ENCODE data around the gene HPS6. TPM values are rescaled to one million over a fixed set of nuclear protein-coding genes. Genes with fewer than 3 reads are reported as not detected.
"Not testable (repeated sequence)": the region's sequence is repeated elsewhere in the genome, so short reads cannot be mapped to it uniquely, and the experiment has no call there.

HPS6 gene
- total RNA-seq, 1 donor from 2014 or later = 33.4 TPM

DNA sequence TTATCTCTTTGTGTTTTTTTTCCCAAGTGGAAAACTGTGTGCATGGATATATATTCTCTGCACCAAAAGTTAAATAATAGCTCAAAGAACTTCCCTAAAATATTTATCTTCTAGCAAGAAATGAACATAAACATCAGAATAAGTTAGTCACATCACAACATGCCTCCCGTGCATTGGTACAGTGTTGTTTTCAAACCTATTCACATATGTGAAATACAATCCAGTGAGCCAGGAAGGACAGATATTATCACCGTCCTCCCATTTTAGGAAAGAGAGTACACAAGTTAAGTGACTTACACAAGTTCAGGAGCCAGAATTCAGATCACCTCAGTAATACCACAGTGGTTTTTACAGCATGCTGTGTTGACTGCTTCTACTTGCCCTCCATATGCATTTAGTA is 31.4 kb upstream of the HPS6 start:
- DNase-seq (ENCODE audit: low read depth) (no peak), FAIRE-seq (no peak)
- Histone ChIP-seq H3K27me3 (ENCODE audit: control insufficient read depth, insufficient read depth, low read length) (no peaks in the 10 kb centered on the region), H3K4me3 (ENCODE audit: low read depth, low read length) (no peak overlapping the region), H3K36me3 (ENCODE audit: control insufficient read depth, insufficient read depth, low read length) (peaks cover 4% of the 10 kb centered on the region)
- TF ChIP-seq, protein P1, sequence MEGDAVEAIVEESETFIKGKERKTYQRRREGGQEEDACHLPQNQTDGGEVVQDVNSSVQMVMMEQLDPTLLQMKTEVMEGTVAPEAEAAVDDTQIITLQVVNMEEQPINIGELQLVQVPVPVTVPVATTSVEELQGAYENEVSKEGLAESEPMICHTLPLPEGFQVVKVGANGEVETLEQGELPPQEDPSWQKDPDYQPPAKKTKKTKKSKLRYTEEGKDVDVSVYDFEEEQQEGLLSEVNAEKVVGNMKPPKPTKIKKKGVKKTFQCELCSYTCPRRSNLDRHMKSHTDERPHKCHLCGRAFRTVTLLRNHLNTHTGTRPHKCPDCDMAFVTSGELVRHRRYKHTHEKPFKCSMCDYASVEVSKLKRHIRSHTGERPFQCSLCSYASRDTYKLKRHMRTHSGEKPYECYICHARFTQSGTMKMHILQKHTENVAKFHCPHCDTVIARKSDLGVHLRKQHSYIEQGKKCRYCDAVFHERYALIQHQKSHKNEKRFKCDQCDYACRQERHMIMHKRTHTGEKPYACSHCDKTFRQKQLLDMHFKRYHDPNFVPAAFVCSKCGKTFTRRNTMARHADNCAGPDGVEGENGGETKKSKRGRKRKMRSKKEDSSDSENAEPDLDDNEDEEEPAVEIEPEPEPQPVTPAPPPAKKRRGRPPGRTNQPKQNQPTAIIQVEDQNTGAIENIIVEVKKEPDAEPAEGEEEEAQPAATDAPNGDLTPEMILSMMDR (IDR thresholded peaks at IDR 0.05; ENCODE audit: insufficient read depth, low read length, severe bottlenecking) = no peak

- H3K4me3 ChIP-seq (ENCODE audit: low read depth, low read length); DNase-seq (ENCODE audit: low read depth); H3K36me3 ChIP-seq (ENCODE audit: control insufficient read depth, insufficient read depth, low read length); H3K27me3 ChIP-seq (ENCODE audit: control insufficient read depth, insufficient read depth, low read length); FAIRE-seq: not testable (repeated sequence)
Measured at GRCh38 chr10:102035807-102036206, 29.3 kb upstream of the HPS6 start.

GRCh38 chr10:102038410-102038809 is 26.7 kb upstream of the HPS6 start:
- TF ChIP-seq, protein P1 (IDR thresholded peaks at IDR 0.05; ENCODE audit: insufficient read depth, low read length, severe bottlenecking) = no peak
- DNase-seq (ENCODE audit: low read depth) = no peak
- no peak overlapping the region for H3K4me3 ChIP-seq (ENCODE audit: low read depth, low read length)
- FAIRE-seq = no peak
- H3K36me3 ChIP-seq (ENCODE audit: control insufficient read depth, insufficient read depth, low read length) = peaks cover 1% of the 10 kb centered on the region
- H3K27me3 ChIP-seq (ENCODE audit: control insufficient read depth, insufficient read depth, low read length) = no peaks in the 10 kb centered on the region

GRCh38 chr10:102040305-102041050 is 24.7 kb upstream of the HPS6 start:
- no peak for DNase-seq (ENCODE audit: low read depth)
- FAIRE-seq = no peak
- H3K4me3 ChIP-seq (ENCODE audit: low read depth, low read length) = no peak overlapping the region
- H3K36me3 ChIP-seq (ENCODE audit: control insufficient read depth, insufficient read depth, low read length) = no peaks in the 10 kb centered on the region
- TF ChIP-seq, protein P1 (IDR thresholded peaks at IDR 0.05; ENCODE audit: insufficient read depth, low read length, severe bottlenecking) = no peak
- H3K27me3 ChIP-seq (ENCODE audit: control insufficient read depth, insufficient read depth, low read length) = no peaks in the 10 kb centered on the region

DNA sequence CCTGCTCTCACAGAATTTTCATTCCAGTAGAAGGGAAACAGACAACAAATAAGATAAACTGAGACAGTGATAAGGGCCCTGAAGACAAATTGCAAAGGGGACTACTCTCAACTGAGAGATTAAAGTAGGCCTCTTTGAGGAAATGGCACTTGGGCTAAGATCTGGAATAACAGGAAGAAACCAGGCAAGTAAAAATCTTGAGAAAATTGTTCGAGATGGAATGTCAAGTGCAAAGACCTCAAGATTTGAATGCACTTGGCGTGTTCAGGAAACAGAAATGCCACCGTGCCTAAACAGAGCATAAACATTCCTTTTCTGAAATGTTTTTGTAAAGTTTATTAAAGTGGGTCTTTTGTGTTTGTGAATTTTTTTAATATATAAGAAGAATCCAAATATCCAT is 19.9 kb upstream of the HPS6 start:
- Histone ChIP-seq H3K36me3 (ENCODE audit: control insufficient read depth, insufficient read depth, low read length) (no peaks in the 10 kb centered on the region), H3K4me3 (ENCODE audit: low read depth, low read length) (no peak overlapping the region), H3K27me3 (ENCODE audit: control insufficient read depth, insufficient read depth, low read length) (no peaks in the 10 kb centered on the region)
- no peak for DNase-seq (ENCODE audit: low read depth)
- FAIRE-seq = no peak
- TF ChIP-seq, protein P1 (IDR thresholded peaks at IDR 0.05; ENCODE audit: insufficient read depth, low read length, severe bottlenecking) = no peak

GRCh38 chr10:102046095-102046494 is 19.1 kb upstream of the HPS6 start:
- no peak for DNase-seq (ENCODE audit: low read depth)
- TF ChIP-seq, protein P1 (IDR thresholded peaks at IDR 0.05; ENCODE audit: insufficient read depth, low read length, severe bottlenecking) = no peak
- FAIRE-seq = no peak
- Histone ChIP-seq H3K4me3 (ENCODE audit: low read depth, low read length) (no peak overlapping the region), H3K36me3 (ENCODE audit: control insufficient read depth, insufficient read depth, low read length) (no peaks in the 10 kb centered on the region), H3K27me3 (ENCODE audit: control insufficient read depth, insufficient read depth, low read length) (no peaks in the 10 kb centered on the region)

- not testable (repeated sequence) for FAIRE-seq
Measured at GRCh38 chr10:102054881-102055646, 10.1 kb upstream of the HPS6 start.

More at GRCh38 chr10:102054881-102055646, 10.1 kb upstream of the HPS6 start:
- DNase-seq (ENCODE audit: low read depth) = peak; percentile 24
- H3K36me3 ChIP-seq (ENCODE audit: control insufficient read depth, insufficient read depth, low read length); H3K27me3 ChIP-seq (ENCODE audit: control insufficient read depth, insufficient read depth, low read length): not testable (repeated sequence)
- H3K4me3 ChIP-seq (ENCODE audit: low read depth, low read length) = peak overlapping the region; percentile 94

Measured in bronchial epithelial cell (primary cell).